Mesenchymal stem cell (in vitro differentiated cells and primary cell): ENCODE results near the gene RABAC1.

Source experiments
- DNase-seq: peaks from one replicate; pipeline ENCODE4 v3.0.0-alpha.2; 2013
- H2AFZ ChIP-seq: one replicate; pipeline ENCODE4 v1.6.1; 2013; ENCODE audit warnings: low read depth, mild to moderate bottlenecking, control low read depth, inconsistent platforms, low read length, moderate library complexity
- H2AK5ac ChIP-seq: 2 replicates; pipeline ENCODE4 v1.6.1; 2013; ENCODE audit warnings: low read length, moderate library complexity, mild to moderate bottlenecking, inconsistent platforms; ENCODE audit not compliant: severe bottlenecking
- H2BK120ac ChIP-seq: one replicate; pipeline ENCODE4 v1.6.1; 2013; ENCODE audit warnings: low read depth, mild to moderate bottlenecking, inconsistent platforms, low read length, moderate library complexity
- H2BK12ac ChIP-seq, 2 experiments: one replicate each; pipeline ENCODE4 v1.6.1; 2013; ENCODE audit warnings: inconsistent platforms in 2 of 2, low read length in 2 of 2, mild to moderate bottlenecking in 2 of 2, moderate library complexity in 2 of 2, control low read depth in 1 of 2
- H2BK15ac ChIP-seq: one replicate; pipeline ENCODE4 v1.6.1; 2013; ENCODE audit warnings: mild to moderate bottlenecking, low read depth, inconsistent platforms; ENCODE audit not compliant: poor library complexity, severe bottlenecking
- H2BK5ac ChIP-seq: 2 replicates; pipeline ENCODE4 v1.6.1; 2013; ENCODE audit warnings: low read depth, mild to moderate bottlenecking, low read length, control low read depth, inconsistent platforms; ENCODE audit not compliant: poor library complexity, severe bottlenecking
- H3K14ac ChIP-seq, 2 experiments: one replicate each; pipeline ENCODE4 v1.6.1; 2013; ENCODE audit warnings: inconsistent platforms in 2 of 2, low read length in 2 of 2, control low read depth in 1 of 2, mild to moderate bottlenecking in 1 of 2, moderate library complexity in 1 of 2
- H3K18ac ChIP-seq, 2 experiments: one replicate each; pipeline ENCODE4 v1.6.1; 2013; ENCODE audit warnings: inconsistent platforms in 2 of 2, low read length in 2 of 2, control low read depth in 1 of 2, low read depth in 1 of 2, mild to moderate bottlenecking in 1 of 2
- H3K23ac ChIP-seq, 2 experiments: one replicate each; pipeline ENCODE4 v1.6.1; 2013; ENCODE audit warnings: inconsistent platforms in 2 of 2, low read length in 2 of 2, mild to moderate bottlenecking in 2 of 2, moderate library complexity in 2 of 2, control low read depth in 1 of 2
- H3K27ac ChIP-seq: 2 replicates; pipeline ENCODE4 v1.5.1; 2013; ENCODE audit warnings: mild to moderate bottlenecking, moderate library complexity, low read length, control low read depth, inconsistent platforms; ENCODE audit not compliant: poor library complexity, severe bottlenecking
- H3K27me3 ChIP-seq, 2 experiments: 2 replicates each; pipeline versions ENCODE4 v1.6.1 to v1.7.0; 2013; ENCODE audit warnings: low read length in 2 of 2, mild to moderate bottlenecking in 2 of 2, moderate library complexity in 2 of 2, control low read depth in 1 of 2, inconsistent platforms in 1 of 2; ENCODE audit not compliant: control insufficient read depth in 1 of 2, insufficient read depth in 1 of 2
- H3K36me3 ChIP-seq, 2 experiments: 2 replicates each; pipeline versions ENCODE4 v1.6.1 to v1.7.0; 2013; ENCODE audit warnings: low read length in 2 of 2, control low read depth in 1 of 2, inconsistent platforms in 1 of 2, low read depth in 1 of 2, mild to moderate bottlenecking in 1 of 2; ENCODE audit not compliant: insufficient read depth in 2 of 2, control insufficient read depth in 1 of 2
- H3K4ac ChIP-seq, 2 experiments: one replicate each; pipeline ENCODE4 v1.6.1; 2013; ENCODE audit warnings: inconsistent platforms in 2 of 2, low read length in 2 of 2, mild to moderate bottlenecking in 2 of 2, moderate library complexity in 2 of 2, control low read depth in 1 of 2, low read depth in 1 of 2
- H3K4me1 ChIP-seq: 2 replicates; pipeline ENCODE4 v1.6.1; 2013; ENCODE audit warnings: low read depth, low read length, control low read depth; ENCODE audit not compliant: control insufficient read depth, insufficient read depth
- H3K4me2 ChIP-seq: 2 replicates; pipeline ENCODE4 v1.6.1; 2013; ENCODE audit warnings: low read length, mild to moderate bottlenecking, inconsistent platforms; ENCODE audit not compliant: poor library complexity, severe bottlenecking
- H3K4me3 ChIP-seq, 2 experiments: 2 replicates each; pipeline versions ENCODE4 v1.5.1 to v1.7.0; 2013; ENCODE audit warnings: low read length in 2 of 2, mild to moderate bottlenecking in 2 of 2, control low read depth in 1 of 2, low read depth in 1 of 2; ENCODE audit not compliant: insufficient read depth in 1 of 2
- H3K79me1 ChIP-seq: replicated peaks from 2 replicates; pipeline ENCODE4 v1.6.1; 2013; ENCODE audit warnings: mild to moderate bottlenecking, control low read depth, low read length, inconsistent platforms; ENCODE audit not compliant: poor library complexity, severe bottlenecking
- H3K9ac ChIP-seq: 2 replicates; pipeline ENCODE4 v1.7.0; 2013; ENCODE audit warnings: mild to moderate bottlenecking, low read length, moderate library complexity
- H3K9me3 ChIP-seq: 2 replicates; pipeline ENCODE4 v1.7.0; 2013; ENCODE audit warnings: mild to moderate bottlenecking, low read length; ENCODE audit not compliant: control insufficient read depth
- H4K8ac ChIP-seq: one replicate; pipeline ENCODE4 v1.6.1; 2013; ENCODE audit warnings: inconsistent platforms, mild to moderate bottlenecking, low read length, moderate library complexity
- H4K91ac ChIP-seq: one replicate; pipeline ENCODE4 v1.6.1; 2013; ENCODE audit warnings: mild to moderate bottlenecking, low read length, inconsistent platforms
- WGBS: methylation state at CpG from one replicate; pipeline ENCODE4 v1.1.7; 2013; ENCODE audit warnings: mixed read lengths; 5-methylcytosine and 5-hydroxymethylcytosine counted together

The RABAC1 gene

DNA sequence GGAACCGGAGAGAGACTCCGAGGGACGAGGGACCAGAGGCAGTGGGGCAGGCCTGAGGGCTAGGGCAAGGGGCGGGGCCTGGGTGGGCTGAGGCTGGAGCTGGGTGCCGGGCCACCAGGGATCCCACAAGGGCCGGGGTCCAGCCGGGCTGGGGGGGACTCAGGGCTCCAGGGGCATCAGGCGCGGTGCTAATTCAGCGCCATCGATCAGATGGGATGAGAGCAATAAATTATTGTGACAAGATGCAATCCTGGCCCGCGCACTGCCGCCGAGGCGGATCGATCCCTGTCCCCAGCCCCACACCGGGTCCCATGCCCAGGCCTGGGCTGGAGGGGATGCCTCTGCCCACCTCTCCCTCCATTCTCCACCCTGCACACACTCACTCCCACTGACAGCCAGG, 36.5 kb downstream of the RABAC1 start:
- H4K8ac ChIP-seq, result no peak overlapping the region
- no peaks in the 10 kb centered on the region for H3K79me1 ChIP-seq
- no peaks in the 10 kb centered on the region for H3K36me3 ChIP-seq
- no peak overlapping the region for H2AK5ac ChIP-seq
- no peak overlapping the region for H3K27ac ChIP-seq
- H3K4me1 ChIP-seq, result peaks cover under 1% of the 10 kb centered on the region
- no peak overlapping the region for H2BK15ac ChIP-seq
- no peak overlapping the region for H4K91ac ChIP-seq
- H2BK5ac ChIP-seq, result no peak overlapping the region
- H3K14ac ChIP-seq, result no peak overlapping the region
- H3K4me2 ChIP-seq, result no peak overlapping the region
- H3K18ac ChIP-seq, result no peak overlapping the region
- no peak overlapping the region for H3K9ac ChIP-seq
- no peak overlapping the region for H3K4me3 ChIP-seq
- H3K27me3 ChIP-seq, result peaks cover 81 to 88% of the 10 kb centered on the region in 2 experiments
- peaks cover 6% of the 10 kb centered on the region for H3K9me3 ChIP-seq
- WGBS, result 9% methylated on average over 6 of the region's 18 CpGs
- no peak overlapping the region for H2BK12ac ChIP-seq
- no peak for DNase-seq
- no peak overlapping the region for H3K4ac ChIP-seq
- H2BK120ac ChIP-seq, result no peak overlapping the region
- H3K23ac ChIP-seq, result no peak overlapping the region
- no peak overlapping the region for H2AFZ ChIP-seq

DNA sequence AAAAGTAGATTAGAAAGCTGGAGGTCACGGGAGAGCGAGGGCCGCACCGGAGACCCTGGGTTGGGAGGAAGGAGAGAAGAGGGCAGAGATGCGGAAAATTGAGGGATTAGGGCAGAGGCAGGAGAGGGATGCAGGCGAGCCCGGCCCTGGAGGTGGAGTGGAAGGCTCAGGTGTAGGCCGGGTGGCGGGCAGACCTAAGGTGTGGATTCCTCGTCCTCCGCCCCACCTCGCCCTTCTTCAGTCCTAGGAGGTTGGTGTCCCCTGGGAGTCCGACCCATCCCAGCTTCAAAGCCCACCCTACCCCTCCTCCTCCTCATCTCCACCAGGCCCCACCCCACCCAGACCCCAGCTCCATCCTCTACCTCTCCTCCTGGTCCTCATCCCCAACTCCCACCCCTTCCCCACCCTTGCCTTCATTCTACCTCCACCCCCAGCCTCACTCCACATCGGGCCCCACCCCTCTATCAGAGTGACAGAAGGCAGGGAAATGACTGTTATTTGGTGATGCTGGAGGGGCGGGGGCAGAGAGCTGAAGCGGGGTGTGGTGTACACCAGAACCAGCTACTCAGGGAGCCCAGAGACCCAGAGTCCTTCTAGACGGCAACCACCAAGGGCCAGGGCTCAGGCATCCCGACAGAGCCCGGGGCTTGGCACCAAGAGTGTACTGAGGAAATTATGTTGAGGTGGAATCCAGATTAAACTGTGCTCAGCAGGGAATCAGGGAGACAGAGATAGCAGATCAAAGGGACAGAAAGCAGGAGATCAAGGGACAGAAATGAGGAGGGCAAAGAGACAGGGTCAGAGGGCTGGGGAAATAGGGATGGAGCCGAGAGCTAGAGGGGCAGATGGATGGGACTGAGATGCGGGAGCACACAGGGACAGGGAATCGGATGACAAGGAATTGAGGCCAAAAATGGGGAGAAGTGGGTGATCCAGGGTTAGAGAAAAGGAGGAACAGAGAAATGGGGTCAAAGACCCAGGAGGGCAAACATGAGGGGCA, 37.2 kb downstream of the RABAC1 start:
- Histone ChIP-seq H2BK15ac (no peak overlapping the region), H3K9ac (no peak overlapping the region), H3K18ac (no peak overlapping the region), H2BK12ac (no peak overlapping the region), H2BK120ac (no peak overlapping the region), H3K4me2 (no peak overlapping the region), H2AFZ (no peak overlapping the region), H3K14ac (no peak overlapping the region), H2BK5ac (no peak overlapping the region), H4K91ac (no peak overlapping the region), H3K4me3 (no peak overlapping the region), H3K79me1 (no peaks in the 10 kb centered on the region), H3K4ac (no peak overlapping the region), H3K23ac (no peak overlapping the region), H3K27ac (no peak overlapping the region), H3K9me3 (peaks cover 6% of the 10 kb centered on the region), H3K27me3 (peaks cover 79 to 87% of the 10 kb centered on the region in 2 experiments), H3K36me3 (no peaks in the 10 kb centered on the region), H2AK5ac (no peak overlapping the region), H4K8ac (no peak overlapping the region), H3K4me1 (no peaks in the 10 kb centered on the region)
- no peak for DNase-seq
- WGBS, result 14% methylated on average over 17 of the region's 22 CpGs

DNA sequence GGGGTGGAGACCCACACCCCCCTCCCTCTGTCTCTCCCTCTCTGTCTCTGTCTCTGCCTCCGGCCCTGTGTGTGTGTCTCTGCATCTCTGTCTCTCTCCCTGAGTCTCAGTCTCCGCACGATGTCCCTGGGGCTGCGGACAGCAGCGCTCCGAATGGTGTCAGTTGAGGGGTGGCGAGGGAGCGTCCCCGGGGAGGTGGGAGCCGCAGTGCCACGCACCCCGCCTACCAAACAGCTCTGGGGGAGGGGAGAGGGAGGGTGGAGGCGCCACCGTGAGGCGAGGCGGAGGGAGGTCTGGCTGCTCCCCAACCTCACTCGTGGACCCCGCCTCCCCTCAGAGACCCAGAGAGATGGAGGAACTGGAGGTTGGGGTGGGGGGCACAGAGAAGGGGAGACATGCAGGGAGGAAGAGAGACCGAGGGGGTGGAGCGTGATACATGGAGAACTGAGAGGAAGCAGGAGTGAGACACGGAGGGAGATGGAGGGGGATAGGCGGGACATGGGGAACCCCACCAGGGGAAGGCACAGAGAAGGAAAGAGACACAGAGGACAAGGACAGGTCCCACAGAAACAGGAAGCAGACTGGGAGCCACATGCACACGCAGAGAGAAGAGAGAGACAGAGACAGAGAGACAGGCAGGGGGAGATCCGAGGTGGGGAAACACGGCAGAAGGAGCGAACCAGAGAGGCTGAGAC, 38.1 kb downstream of the RABAC1 start:
- Histone ChIP-seq H3K18ac (no peak overlapping the region), H3K79me1 (no peaks in the 10 kb centered on the region), H3K9me3 (peaks cover 2% of the 10 kb centered on the region), H3K27ac (no peak overlapping the region), H3K4me1 (no peaks in the 10 kb centered on the region), H3K14ac (no peak overlapping the region), H4K8ac (no peak overlapping the region), H3K9ac (no peak overlapping the region), H2AK5ac (no peak overlapping the region), H2BK15ac (no peak overlapping the region), H2BK12ac (no peak overlapping the region), H3K4ac (no peak overlapping the region), H3K36me3 (no peaks in the 10 kb centered on the region), H3K4me3 (no peak overlapping the region), H2AFZ (no peak overlapping the region), H3K4me2 (no peak overlapping the region), H2BK120ac (no peak overlapping the region), H3K27me3 (peaks cover 79 to 88% of the 10 kb centered on the region in 2 experiments), H3K23ac (peak overlapping the region in 1 of 2 experiments; percentile 10), H4K91ac (no peak overlapping the region), H2BK5ac (no peak overlapping the region)
- no peak for DNase-seq
- 23% methylated on average over 25 of the region's 26 CpGs for WGBS
